Right lobe of liver (tissue), 6 donors: Measurements from ENCODE around the gene FGF5. TPM values are rescaled to one million over a fixed set of nuclear protein-coding genes. Genes with fewer than 3 reads are reported as not detected.
"Not testable (repeated sequence)": the region's sequence is repeated elsewhere in the genome, so short reads cannot be mapped to it uniquely, and the experiment has no call there.

ENCODE experiments used
- ATAC-seq, 4 donors: fragments of 200-7000 bp; cut with Tn5 transposase; one replicate each; pipeline ENCODE4 v1.9.1; 2020; ENCODE audit warnings: mild to moderate bottlenecking in 4 of 4, moderate library complexity in 4 of 4
- DNase-seq, 3 donors: peaks; one replicate each; pipeline ENCODE4 v3.0.0-alpha.2; 2020
- H3K27ac ChIP-seq, 3 donors: fragments of 200-600 bp; one replicate each; pipeline ENCODE4 v1.8.0; 2022
- H3K27me3 ChIP-seq, 2 donors: fragments of 200-600 bp; one replicate each; pipeline ENCODE4 v1.8.0; 2022
- H3K36me3 ChIP-seq, 4 donors: fragments of 200-600 bp; sonication (generic) in 1 of 4; one replicate each; pipeline versions ENCODE4 v1.5.1 to v1.8.0; 2017 to 2022; ENCODE audit warnings: control low read depth in 1 of 4
- H3K4me1 ChIP-seq, 4 donors: fragments of 200-600 bp; sonication (generic) in 1 of 4; one replicate each; pipeline versions ENCODE4 v1.5.1 to v1.8.0; 2017 to 2022; ENCODE audit warnings: control low read depth in 1 of 4
- H3K4me3 ChIP-seq, 3 donors: fragments of 200-600 bp; one replicate each; pipeline ENCODE4 v1.8.0; 2022
- H3K9me3 ChIP-seq, 4 donors: fragments of 200-600 bp; sonication (generic) in 1 of 4; one replicate each; pipeline versions ENCODE4 v1.5.1 to v1.8.0; 2017 to 2022; ENCODE audit warnings: control low read depth in 1 of 4
- POLR2A ChIP-seq: fragments of 450-650 bp; IDR thresholded peaks from one replicate; pipeline ENCODE4 v1.6.1; 2017; ENCODE audit warnings: antibody characterized with exemption, mild to moderate bottlenecking
- WGBS: methylation state at CpG from one replicate; pipeline ENCODE4 v1.1.6; 2018; ENCODE audit warnings: low coverage, low lambda C conversion rate; ENCODE audit not compliant: insufficient coverage; ENCODE audit errors: missing lambda C conversion rate; 5-methylcytosine and 5-hydroxymethylcytosine counted together
- intact Hi-C, 2 donors: fragments of 100-400 bp; cut with DNase I; formaldehyde crosslinking; loops; one replicate each; pipeline versions ENCODE4 v1.11.2 to v1.14.1; 2022
- total RNA-seq, 6 experiments: library from RNA; depleted of rRNA in 2 of 6; stranded (reverse); fragments of >200 nt in 2 of 6; fragmentation: NEBNext Ultra II Directional in 3 of 6; extraction: Animal tissue kit (Norgen Biotek cat#: 25700) in 3 of 6; gene quantifications; one replicate each; pipeline versions ENCODE4 v1.1.0 to v1.2.4, GENCODE V29; 2016 to 2023
- TF ChIP-seq, protein P1 (sequence below), 4 donors: fragments of 200-600 bp in 3 of 4; fragments of 450-650 bp in 1 of 4; IDR thresholded peaks; one replicate each; pipeline versions ENCODE4 v1.5.1 to v1.8.0; 2016 to 2022; ENCODE audit warnings: antibody characterized with exemption in 4 of 4, mild to moderate bottlenecking in 2 of 4
- donor health status: DM: no; HTN: yes; CAD: no.
- donor health status: DM: no; HTN: no; CAD: no.
- donor health status: DM: no; HTN: no; CAD: no.
- donor health status: DM: no; HTN: yes; CAD: no.
- donor health status: DM: no; HTN: yes; CAD: no.

The FGF5 gene
- total RNA-seq, 6 experiments from 2014 or later: not detected

DNA sequence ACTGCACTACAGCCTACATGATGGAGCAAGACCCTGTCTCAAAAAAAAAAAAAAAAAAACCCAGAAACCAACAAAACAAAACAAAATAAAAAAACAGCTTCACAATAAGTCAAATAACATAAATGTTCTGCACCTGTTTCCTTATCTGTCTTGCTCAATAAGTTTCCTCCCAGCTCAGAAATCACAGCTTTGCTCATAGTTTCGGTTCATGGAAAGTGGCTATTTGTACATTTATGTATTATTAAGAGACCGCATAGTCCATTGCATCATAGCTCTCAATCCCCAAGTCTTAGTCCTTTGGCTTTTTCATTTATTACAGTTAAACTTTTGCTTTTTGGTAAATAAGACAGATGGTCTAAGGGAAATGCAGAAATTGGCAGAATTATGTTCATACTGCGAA is 44.7 kb downstream of the FGF5 start:
- Histone ChIP-seq H3K27me3 (peaks cover 0 to 5% of the 10 kb centered on the region in 2 donors), H3K27ac (no peak overlapping the region), H3K4me1 (no peaks in the 10 kb centered on the region), H3K9me3 (no peaks in the 10 kb centered on the region), H3K36me3 (no peaks in the 10 kb centered on the region), H3K4me3 (no peak overlapping the region)
- intact Hi-C loops: no loop called here
- WGBS: 64% methylated on average over 3 of the region's 3 CpGs
- no peak for ATAC-seq
- DNase-seq: no peak
- no peak for TF ChIP-seq POLR2A

DNA sequence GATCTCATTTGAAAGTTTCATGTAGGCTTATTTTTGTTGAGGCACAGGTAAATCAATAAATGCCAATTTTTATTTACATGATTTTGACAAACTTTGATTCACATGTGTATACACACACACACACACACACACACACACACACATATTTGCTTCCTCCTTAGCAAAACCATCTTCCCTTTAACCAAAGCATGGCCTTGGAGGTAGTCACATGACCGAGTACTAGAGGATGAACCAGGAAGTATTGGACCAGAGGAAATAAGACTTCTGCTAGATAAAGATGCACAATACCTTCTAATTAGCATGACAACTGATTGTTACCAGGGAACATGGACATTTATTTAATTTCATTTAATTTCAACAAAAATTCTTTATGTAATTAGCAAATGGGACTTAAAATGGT is 45.7 kb downstream of the FGF5 start:
- DNase-seq (no peak), ATAC-seq (no peak)
- TF ChIP-seq POLR2A: no peak
- TF ChIP-seq, protein P1, sequence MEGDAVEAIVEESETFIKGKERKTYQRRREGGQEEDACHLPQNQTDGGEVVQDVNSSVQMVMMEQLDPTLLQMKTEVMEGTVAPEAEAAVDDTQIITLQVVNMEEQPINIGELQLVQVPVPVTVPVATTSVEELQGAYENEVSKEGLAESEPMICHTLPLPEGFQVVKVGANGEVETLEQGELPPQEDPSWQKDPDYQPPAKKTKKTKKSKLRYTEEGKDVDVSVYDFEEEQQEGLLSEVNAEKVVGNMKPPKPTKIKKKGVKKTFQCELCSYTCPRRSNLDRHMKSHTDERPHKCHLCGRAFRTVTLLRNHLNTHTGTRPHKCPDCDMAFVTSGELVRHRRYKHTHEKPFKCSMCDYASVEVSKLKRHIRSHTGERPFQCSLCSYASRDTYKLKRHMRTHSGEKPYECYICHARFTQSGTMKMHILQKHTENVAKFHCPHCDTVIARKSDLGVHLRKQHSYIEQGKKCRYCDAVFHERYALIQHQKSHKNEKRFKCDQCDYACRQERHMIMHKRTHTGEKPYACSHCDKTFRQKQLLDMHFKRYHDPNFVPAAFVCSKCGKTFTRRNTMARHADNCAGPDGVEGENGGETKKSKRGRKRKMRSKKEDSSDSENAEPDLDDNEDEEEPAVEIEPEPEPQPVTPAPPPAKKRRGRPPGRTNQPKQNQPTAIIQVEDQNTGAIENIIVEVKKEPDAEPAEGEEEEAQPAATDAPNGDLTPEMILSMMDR (IDR thresholded peaks at IDR 0.05): no peak

DNA sequence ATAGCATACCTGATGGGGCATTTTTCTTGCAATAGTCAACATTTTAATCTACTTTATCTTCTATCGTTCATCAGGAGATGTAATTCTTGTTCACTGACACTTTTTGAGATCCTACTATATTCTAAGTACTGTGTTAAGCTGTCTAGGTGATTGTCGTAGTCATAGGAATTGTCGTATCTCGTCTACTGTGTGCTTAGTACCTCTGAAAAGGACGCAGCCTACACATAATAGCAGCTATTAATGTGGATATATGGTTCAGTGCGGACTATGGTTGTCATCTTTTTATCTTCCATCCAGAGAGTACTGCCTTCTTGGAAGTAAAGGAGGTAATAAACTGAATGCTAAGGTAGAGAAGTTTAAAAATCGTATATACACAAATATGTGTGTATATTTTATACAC is 47.2 kb downstream of the FGF5 start:
- intact Hi-C loops: no loop called here
- H3K27me3 ChIP-seq: no peaks in the 10 kb centered on the region
- H3K36me3 ChIP-seq: no peaks in the 10 kb centered on the region
- H3K9me3 ChIP-seq: no peaks in the 10 kb centered on the region
- H3K27ac ChIP-seq: no peak overlapping the region
- DNase-seq (no peak), ATAC-seq (no peak)
- WGBS: 52% methylated on average over 7 of the region's 7 CpGs
- TF ChIP-seq POLR2A: no peak
- TF ChIP-seq, protein P1 (IDR thresholded peaks at IDR 0.05): no peak
- H3K4me3 ChIP-seq: no peak overlapping the region
- H3K4me1 ChIP-seq: no peaks in the 10 kb centered on the region

More for the DNA sequence above, 45.7 kb downstream of the FGF5 start:
- H3K27me3 ChIP-seq: no peaks in the 10 kb centered on the region
- no peaks in the 10 kb centered on the region for H3K36me3 ChIP-seq
- H3K27ac ChIP-seq: no peak overlapping the region
- no peak overlapping the region for H3K4me3 ChIP-seq
- H3K9me3 ChIP-seq: no peaks in the 10 kb centered on the region
- H3K4me1 ChIP-seq: no peaks in the 10 kb centered on the region
- 37% methylated on average over 1 of the region's 1 CpG for WGBS
- intact Hi-C loops: no loop called here

DNA sequence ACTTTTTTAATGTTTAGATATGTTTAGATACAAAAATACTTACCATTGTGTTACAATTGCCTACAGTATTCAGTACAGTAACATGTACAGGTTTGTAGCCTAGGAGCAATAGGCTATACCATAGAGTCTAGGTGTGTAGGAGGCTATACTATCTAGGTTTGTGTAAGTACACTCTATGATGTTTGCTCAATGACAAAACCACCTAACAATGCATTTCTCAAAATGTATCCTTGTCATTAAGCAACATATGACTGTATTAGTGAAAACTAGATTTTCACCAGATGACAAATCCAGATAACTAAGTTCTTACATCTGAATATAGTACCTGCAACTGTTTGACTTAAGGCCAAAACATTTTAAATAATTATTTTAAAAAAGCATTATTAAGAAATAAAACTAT is 49.4 kb downstream of the FGF5 start:
- H3K27me3 ChIP-seq, DNase-seq, intact Hi-C loops, H3K4me1 ChIP-seq, H3K27ac ChIP-seq, H3K36me3 ChIP-seq, ATAC-seq, H3K4me3 ChIP-seq, H3K9me3 ChIP-seq: not testable (repeated sequence)

DNA sequence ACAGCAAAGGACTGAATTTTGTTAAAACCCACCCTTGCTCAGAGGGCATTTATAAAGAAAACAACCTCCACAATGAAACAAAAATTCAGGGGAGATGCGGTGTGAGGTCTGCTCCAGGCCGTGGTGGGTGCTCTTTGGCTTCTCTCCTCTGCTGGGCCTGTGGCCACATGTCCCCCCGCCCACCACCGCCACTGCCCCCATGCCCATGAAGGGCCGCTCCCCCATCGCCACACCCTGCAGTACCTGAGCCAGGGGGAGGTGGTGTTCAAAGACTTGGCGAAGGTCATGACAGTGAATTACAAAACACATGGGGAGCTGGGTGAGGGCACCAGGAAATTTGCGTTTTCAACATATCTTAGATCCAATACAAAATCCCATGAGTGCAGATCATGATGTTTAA is 54.9 kb downstream of the FGF5 start:
- TF ChIP-seq, protein P1 (IDR thresholded peaks at IDR 0.05): no peak
- no peak for TF ChIP-seq POLR2A
- H3K27me3 ChIP-seq: no peaks in the 10 kb centered on the region
- H3K4me1 ChIP-seq: no peaks in the 10 kb centered on the region
- no peaks in the 10 kb centered on the region for H3K36me3 ChIP-seq
- no peaks in the 10 kb centered on the region for H3K9me3 ChIP-seq
- H3K4me3 ChIP-seq: no peak overlapping the region
- H3K27ac ChIP-seq: no peak overlapping the region
- intact Hi-C loops: no loop called here
- no peak for DNase-seq
- peak in 1 of 4 donors; percentile 16 for ATAC-seq
- 84% methylated on average over 8 of the region's 8 CpGs for WGBS

- TF ChIP-seq, protein P1 (IDR thresholded peaks at IDR 0.05): no peak
- no peak for TF ChIP-seq POLR2A
- 61% methylated on average over 3 of the region's 4 CpGs for WGBS
- no peaks in the 10 kb centered on the region for H3K27me3 ChIP-seq
- H3K27ac ChIP-seq: no peak overlapping the region
- intact Hi-C loops: no loop called here
- DNase-seq: no peak
- H3K4me3 ChIP-seq: no peak overlapping the region
- no peak for ATAC-seq
- no peaks in the 10 kb centered on the region for H3K36me3 ChIP-seq
- no peaks in the 10 kb centered on the region for H3K9me3 ChIP-seq
- no peaks in the 10 kb centered on the region for H3K4me1 ChIP-seq
Measured at GRCh38 chr4:80321776-80322175, 55.3 kb downstream of the FGF5 start.
